OCI-LY1 (cell line): ENCODE results near the gene NEUROG2.

Experiments
- EZH2 ChIP-seq: fragments of 200-600 bp; sonication (generic), shearing (Covaris generic); IDR thresholded peaks from 2 replicates; pipeline ENCODE4 v1.8.0; 2017; ENCODE audit warnings: borderline replicate concordance, mixed run types, mild to moderate bottlenecking, antibody characterized with exemption, low read length, moderate library complexity, mixed read lengths
- TF ChIP-seq, protein P1 (sequence below): fragments of 200-600 bp; sonication (generic), shearing (Covaris generic); IDR thresholded peaks from 2 replicates; pipeline ENCODE4 v1.5.1; 2017; ENCODE audit warnings: mild to moderate bottlenecking, antibody characterized with exemption, low read length, moderate library complexity, mixed read lengths

- TF ChIP-seq, protein P1, sequence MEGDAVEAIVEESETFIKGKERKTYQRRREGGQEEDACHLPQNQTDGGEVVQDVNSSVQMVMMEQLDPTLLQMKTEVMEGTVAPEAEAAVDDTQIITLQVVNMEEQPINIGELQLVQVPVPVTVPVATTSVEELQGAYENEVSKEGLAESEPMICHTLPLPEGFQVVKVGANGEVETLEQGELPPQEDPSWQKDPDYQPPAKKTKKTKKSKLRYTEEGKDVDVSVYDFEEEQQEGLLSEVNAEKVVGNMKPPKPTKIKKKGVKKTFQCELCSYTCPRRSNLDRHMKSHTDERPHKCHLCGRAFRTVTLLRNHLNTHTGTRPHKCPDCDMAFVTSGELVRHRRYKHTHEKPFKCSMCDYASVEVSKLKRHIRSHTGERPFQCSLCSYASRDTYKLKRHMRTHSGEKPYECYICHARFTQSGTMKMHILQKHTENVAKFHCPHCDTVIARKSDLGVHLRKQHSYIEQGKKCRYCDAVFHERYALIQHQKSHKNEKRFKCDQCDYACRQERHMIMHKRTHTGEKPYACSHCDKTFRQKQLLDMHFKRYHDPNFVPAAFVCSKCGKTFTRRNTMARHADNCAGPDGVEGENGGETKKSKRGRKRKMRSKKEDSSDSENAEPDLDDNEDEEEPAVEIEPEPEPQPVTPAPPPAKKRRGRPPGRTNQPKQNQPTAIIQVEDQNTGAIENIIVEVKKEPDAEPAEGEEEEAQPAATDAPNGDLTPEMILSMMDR, result no peak
- no peak for TF ChIP-seq EZH2
These were observed at the start of gene NEUROG2 for GRCh38 chr4:112516066-112516470.
